Ovary (tissue), 3 donors: ENCODE data around the gene PKN3.

Source experiments
- CTCF ChIP-seq, 3 donors: fragments of 450-650 bp in 2 of 3; fragments of 200-600 bp in 1 of 3; IDR thresholded peaks; one replicate each; pipeline versions ENCODE4 v1.5.1 to v1.8.0; 2016 to 2022; ENCODE audit warnings: antibody characterized with exemption in 3 of 3, mild to moderate bottlenecking in 1 of 3
- EP300 ChIP-seq: sonication (generic); formaldehyde crosslinking; IDR thresholded peaks from one replicate; pipeline ENCODE4 v1.6.1; 2017; ENCODE audit warnings: antibody characterized with exemption
- POLR2A ChIP-seq: fragments of 450-650 bp; IDR thresholded peaks from one replicate; pipeline ENCODE4 v1.6.1; 2017; ENCODE audit warnings: antibody characterized with exemption, mild to moderate bottlenecking, moderate library complexity
- donor health status: DM: no; HTN: no; CAD: no.

DNA sequence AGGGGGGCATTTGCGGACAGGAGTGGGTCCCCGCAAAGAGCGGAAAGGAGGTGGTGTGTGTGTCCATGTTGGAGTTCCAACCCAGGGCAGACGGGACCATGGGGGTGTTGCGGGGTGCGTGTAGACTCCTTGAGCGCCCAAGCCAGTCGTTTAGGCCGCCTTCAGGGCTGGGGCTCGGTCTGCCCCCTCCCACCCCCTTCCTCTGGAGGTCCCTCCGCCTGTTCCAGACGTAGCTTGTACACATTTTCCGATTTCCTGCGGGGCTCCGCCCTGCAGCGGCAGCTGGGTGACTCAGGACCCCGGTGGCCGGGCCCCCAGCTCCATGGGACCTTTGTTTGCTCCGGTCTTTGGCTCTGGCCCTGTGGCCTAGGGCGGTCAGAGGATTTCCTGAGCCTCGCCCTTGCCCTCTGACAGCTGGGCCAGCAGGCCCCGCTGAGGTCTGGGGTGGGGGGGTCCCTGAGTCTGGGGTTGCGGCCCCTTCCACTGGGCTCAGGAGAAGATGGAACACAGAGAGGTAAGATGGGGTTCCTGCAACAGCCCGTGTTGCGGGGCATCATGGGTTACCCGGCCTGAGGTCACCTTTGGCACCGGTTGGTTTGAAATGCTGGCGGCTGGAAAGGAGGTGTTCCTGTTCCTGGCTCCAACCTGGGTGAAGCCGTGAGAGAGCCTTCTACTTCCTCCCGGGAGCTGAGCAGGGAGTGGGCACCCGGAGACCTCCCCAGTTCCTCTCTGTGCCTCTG is 1.5 kb downstream of the PKN3 start:
- no peak for TF ChIP-seq CTCF (IDR thresholded peaks at IDR 0.05)
- no peak for TF ChIP-seq EP300
- no peak for TF ChIP-seq POLR2A
